ENCODE results near the gene GCNT2. TPM values are rescaled to one million over a fixed set of nuclear protein-coding genes. Genes with fewer than 3 reads are reported as not detected.
A peak's percentile ranks its signal among the peaks of the same experiment; 100 is the strongest.

The GCNT2 gene
- total and polyA plus RNA-seq, 2 of the 8 experiments (the other 6 are each of a cell fraction or from before 2014, with no cell fraction given) = 19.3 to 52.5 TPM

- ChIA-PET CTCF (ENCODE audit: partially characterized antibody) (interaction anchor here (0.7 to 2.1 kb wide), 8 partner anchors 9 to 245 kb away, joined by 3 to 15 read pairs (median 4); no protein-coding TSS in a partner anchor), POLR2A (ENCODE audit: partially characterized antibody) (interaction anchor here (0.6 to 10.2 kb wide), 8 partner anchors 15 to 137 kb away, joined by 3 to 154 read pairs (median 17); partner anchors contain the start of genes C6orf52, GCNT2 and PAK1IP1)
- H4K5ac ChIP-seq (ENCODE audit: insufficient read length, low read depth, low read length) = peak overlapping the region; percentile 68
- H2BK12ac ChIP-seq (ENCODE audit: low read depth, low read length) = no peak overlapping the region
- peak overlapping the region; percentile 38 for H3K56ac ChIP-seq (replicated peaks; ENCODE audit: insufficient read length, low read depth, low read length)
- no peaks in the 10 kb centered on the region for H3K27me3 ChIP-seq (replicated peaks in 1 of 4; ENCODE audit: control insufficient read depth in 3 of 4, extremely low read depth in 1 of 4, insufficient read depth in 3 of 4, low read length in 3 of 4)
- H2BK120ac ChIP-seq (replicated peaks; ENCODE audit: low read depth, low read length) = no peak overlapping the region
- DNase-seq (ENCODE audit: low read depth in 1 of 2, low spot score in 2 of 2) (no peak), FAIRE-seq (no peak)
- H3K14ac ChIP-seq (ENCODE audit: insufficient read length) = no peak overlapping the region
- H2AFZ ChIP-seq (ENCODE audit: low read length) = no peak overlapping the region
- peak overlapping the region; percentile 80 to 86 for H3K4me2 ChIP-seq (ENCODE audit: insufficient read depth in 1 of 2, low read depth in 2 of 2, low read length in 2 of 2)
- no peak overlapping the region for H4K91ac ChIP-seq (replicated peaks; ENCODE audit: insufficient read length, low read length)
- H3K4ac ChIP-seq (replicated peaks; ENCODE audit: insufficient read length, low read depth, low read length) = no peak overlapping the region
- H2BK20ac ChIP-seq (ENCODE audit: low read length) = no peak overlapping the region
- peak overlapping the region; percentile 81 to 96 (median 87) for H3K4me3 ChIP-seq (ENCODE audit: extremely low read depth in 1 of 4, insufficient read depth in 2 of 4, low read depth in 3 of 4, low read length in 4 of 4)
- no peak overlapping the region for H4K8ac ChIP-seq (ENCODE audit: extremely low read depth, insufficient read depth, low read length)
- H3K9me3 ChIP-seq (ENCODE audit: insufficient read depth in 2 of 2, low read depth in 1 of 2, low read length in 1 of 2) = no peaks in the 10 kb centered on the region
- no peak overlapping the region for H2BK15ac ChIP-seq (ENCODE audit: low read length)
- TF ChIP-seq SIN3A (conservative IDR thresholded peaks at IDR 0.05 in 1 of 2, IDR thresholded peaks at IDR 0.05 in 1 of 2; ENCODE audit: low read depth in 1 of 2, low read length in 2 of 2) (0 out of 4 replicates have a peak, but pooled peaks of 1 of the 2 experiments have one; percentile 21), SRF (IDR thresholded peaks at IDR 0.05; ENCODE audit: low read depth, low read length) (no peak), HDAC2 (IDR thresholded peaks at IDR 0.05; ENCODE audit: borderline replicate concordance in 1 of 2, low read depth in 2 of 2, low read length in 2 of 2) (0 out of 4 replicates have a peak, but pooled peaks of 1 of the 2 experiments have one; percentile 25), SUZ12 (IDR thresholded peaks at IDR 0.05; ENCODE audit: low read length) (no peak)
- H2BK5ac ChIP-seq (ENCODE audit: low read depth, low read length) = peak overlapping the region; percentile 2; the same call in 1 of the 2 replicates
- no peak overlapping the region for H3K27ac ChIP-seq (ENCODE audit: low read depth, low read length)
- H3K9ac ChIP-seq (replicated peaks in 1 of 4; ENCODE audit: extremely low read depth in 1 of 4, low read depth in 3 of 4, low read length in 3 of 4) = peak overlapping the region in 1 of 4 experiments; percentile 62; a peak in 1 of 7 replicates
- H3K79me2 ChIP-seq (ENCODE audit: control insufficient read depth in 1 of 2, insufficient read depth in 2 of 2, low read length in 2 of 2) = peaks cover 36 to 69% of the 10 kb centered on the region in 2 experiments
- H3K36me3 ChIP-seq (ENCODE audit: control insufficient read depth in 2 of 4, insufficient read depth in 4 of 4, low read length in 3 of 4) = peaks cover 0 to 19% (median 0%) of the 10 kb centered on the region in 4 experiments; a peak in 5 of 8 replicates
- H3K23ac ChIP-seq (ENCODE audit: insufficient read length) = no peak overlapping the region
- H3K4me1 ChIP-seq (replicated peaks in 1 of 4; ENCODE audit: control insufficient read depth in 3 of 4, insufficient read depth in 4 of 4, low read length in 3 of 4) = peaks cover 2 to 17% (median 9%) of the 10 kb centered on the region in 4 experiments
- peaks cover 3 to 6% of the 10 kb centered on the region in 2 experiments for H4K20me1 ChIP-seq (replicated peaks in 1 of 2; ENCODE audit: control insufficient read depth in 1 of 2, insufficient read depth in 2 of 2, low read length in 2 of 2)
- peaks cover 13% of the 10 kb centered on the region for H3K79me1 ChIP-seq (ENCODE audit: low read depth, low read length)
- H2AK5ac ChIP-seq (ENCODE audit: low read depth, low read length) = no peak overlapping the region
- H3K23me2 ChIP-seq (ENCODE audit: low read depth, low read length) = peaks cover 12% of the 10 kb centered on the region; the same call in 1 of the 2 replicates
- H3K18ac ChIP-seq (ENCODE audit: extremely low read depth, low read length) = no peak overlapping the region
Measured at GRCh38 chr6:10557913-10558312, 36.8 kb downstream of the GCNT2 start.
